ENCODE data around the gene HES7.
"Not testable (repeated sequence)": the region's sequence is repeated elsewhere in the genome, so short reads cannot be mapped to it uniquely, and the experiment has no call there.

HES7 gene

DNA sequence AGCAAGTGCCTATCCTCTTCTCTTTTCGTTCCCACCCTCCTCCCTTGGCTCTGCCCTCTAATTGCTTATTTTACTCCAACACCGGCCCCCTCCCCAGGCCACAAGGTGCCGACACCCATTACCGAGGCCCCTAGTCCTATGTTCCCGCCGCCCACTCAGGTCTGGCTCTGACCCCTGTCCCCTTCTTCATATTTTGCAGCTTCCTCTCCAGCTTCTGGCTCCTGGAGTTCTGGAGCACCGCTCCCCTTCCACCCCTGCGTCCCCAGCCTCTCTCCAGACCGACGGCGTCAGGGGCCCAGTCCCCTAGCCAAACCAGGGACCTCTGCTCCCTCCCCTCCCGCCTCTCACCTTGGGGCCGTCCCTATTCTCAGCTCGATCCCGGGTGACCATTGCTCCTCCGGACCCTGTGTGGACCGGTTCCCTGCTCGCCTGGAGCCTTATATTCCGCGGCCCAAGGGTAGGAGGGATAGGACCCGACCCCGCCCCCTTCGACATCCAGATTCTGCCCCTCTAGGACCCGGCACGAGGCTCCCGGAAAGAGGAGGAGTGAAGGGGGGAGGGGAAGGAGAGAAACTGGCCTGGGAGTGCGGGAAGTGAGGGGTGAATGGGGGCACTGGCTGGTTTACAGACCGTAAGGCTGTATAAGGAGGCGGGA, at the start of gene HES7:
Gene HES7 (minus strand): TSS at position 412 of the 655 bp plus-strand sequence. CDS start 22 bp downstream, at position 390.
- H3K9me3 ChIP-seq (ENCODE audit: insufficient read depth, low read length, severe bottlenecking): no peaks in the 10 kb centered on the region
- DNase-seq (no peak), ATAC-seq (ENCODE audit: insufficient read depth, low read depth) (no peak)
- H3K9ac ChIP-seq (ENCODE audit: low read depth, low read length): peak within 1 kb of the TSS; percentile 56; the same call in 1 of the 2 replicates
- H4K20me1 ChIP-seq (ENCODE audit: insufficient read depth, low read length): peaks cover 30% of the 10 kb centered on the region; the same call in 1 of the 2 replicates
- peak within 1 kb of the TSS in 1 of 2 experiments; percentile 96; a peak in 2 of 4 replicates for H3K4me3 ChIP-seq (ENCODE audit: low read depth in 1 of 2, low read length in 2 of 2)
- H2AFZ ChIP-seq (ENCODE audit: low read depth, low read length): peak within 1 kb of the TSS; percentile 60; the same call in 1 of the 2 replicates
- H3K4me1 ChIP-seq (ENCODE audit: insufficient read depth, low read length): peaks cover 78% of the 10 kb centered on the region
- H3K27me3 ChIP-seq (ENCODE audit: insufficient read depth, low read length, poor library complexity): peaks cover 46% of the 10 kb centered on the region
- H3K79me2 ChIP-seq (ENCODE audit: insufficient read depth, low read length): no peaks in the 10 kb centered on the region
- H3K36me3 ChIP-seq (ENCODE audit: insufficient read depth, low read length): no peaks in the 10 kb centered on the region
- no peak for TF ChIP-seq EZH2 (IDR thresholded peaks at IDR 0.05; ENCODE audit: borderline replicate concordance, low read depth, low read length, severe bottlenecking)
- TF ChIP-seq, protein P1, sequence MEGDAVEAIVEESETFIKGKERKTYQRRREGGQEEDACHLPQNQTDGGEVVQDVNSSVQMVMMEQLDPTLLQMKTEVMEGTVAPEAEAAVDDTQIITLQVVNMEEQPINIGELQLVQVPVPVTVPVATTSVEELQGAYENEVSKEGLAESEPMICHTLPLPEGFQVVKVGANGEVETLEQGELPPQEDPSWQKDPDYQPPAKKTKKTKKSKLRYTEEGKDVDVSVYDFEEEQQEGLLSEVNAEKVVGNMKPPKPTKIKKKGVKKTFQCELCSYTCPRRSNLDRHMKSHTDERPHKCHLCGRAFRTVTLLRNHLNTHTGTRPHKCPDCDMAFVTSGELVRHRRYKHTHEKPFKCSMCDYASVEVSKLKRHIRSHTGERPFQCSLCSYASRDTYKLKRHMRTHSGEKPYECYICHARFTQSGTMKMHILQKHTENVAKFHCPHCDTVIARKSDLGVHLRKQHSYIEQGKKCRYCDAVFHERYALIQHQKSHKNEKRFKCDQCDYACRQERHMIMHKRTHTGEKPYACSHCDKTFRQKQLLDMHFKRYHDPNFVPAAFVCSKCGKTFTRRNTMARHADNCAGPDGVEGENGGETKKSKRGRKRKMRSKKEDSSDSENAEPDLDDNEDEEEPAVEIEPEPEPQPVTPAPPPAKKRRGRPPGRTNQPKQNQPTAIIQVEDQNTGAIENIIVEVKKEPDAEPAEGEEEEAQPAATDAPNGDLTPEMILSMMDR (IDR thresholded peaks at IDR 0.05; ENCODE audit: borderline replicate concordance, extremely low read depth, low read length, poor library complexity, severe bottlenecking): no peak
- peak within 1 kb of the TSS; percentile 100 for H3K4me2 ChIP-seq (ENCODE audit: insufficient read depth, low read length)
- H3K27ac ChIP-seq (ENCODE audit: low read length): no peak within 1 kb of the TSS

DNA sequence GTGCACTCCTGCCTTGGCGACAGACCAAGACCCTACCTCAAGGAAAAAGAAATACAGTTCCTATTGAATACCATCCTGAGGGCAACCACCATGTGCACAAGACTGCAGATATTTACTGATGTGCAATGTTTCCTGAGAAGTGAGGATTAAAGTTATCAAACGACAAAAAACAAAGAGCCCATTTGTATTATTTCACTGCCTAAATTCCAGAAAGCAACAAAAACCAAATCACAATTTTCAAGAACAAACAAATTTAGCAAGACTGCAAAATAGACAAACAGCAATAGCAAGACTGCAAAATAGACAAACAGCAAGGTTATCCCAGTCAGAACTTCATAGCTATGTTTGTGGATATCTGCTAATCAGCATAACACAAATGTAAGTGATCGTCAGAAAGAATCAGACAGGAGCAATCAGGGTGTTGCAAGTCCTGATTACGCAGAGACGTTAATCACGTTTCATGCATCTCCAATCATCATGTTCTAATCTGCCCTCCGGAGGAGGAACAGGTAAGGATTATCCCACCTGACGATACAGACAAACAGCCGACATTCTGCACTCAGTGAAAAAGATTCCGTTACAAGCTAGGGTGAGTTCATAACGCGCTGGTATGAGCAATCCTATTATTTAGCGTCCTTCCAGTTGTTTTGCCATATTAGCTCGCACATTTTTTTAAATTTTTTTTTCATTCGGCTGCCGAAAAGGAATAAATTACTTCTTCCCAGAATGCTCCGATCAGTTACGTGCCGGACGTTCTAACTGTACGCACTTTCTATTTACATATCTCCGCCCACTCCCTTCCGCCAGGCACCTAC, 49.4 kb upstream of the HES7 start:
- Histone ChIP-seq H3K9ac (ENCODE audit: low read depth, low read length) (peak overlapping the region; percentile 74), H3K9me3 (ENCODE audit: insufficient read depth, low read length, severe bottlenecking) (no peaks in the 10 kb centered on the region), H3K4me2 (ENCODE audit: insufficient read depth, low read length) (peak overlapping the region; percentile 80), H3K4me3 (ENCODE audit: low read depth in 1 of 2, low read length in 2 of 2) (peak overlapping the region; percentile 21 to 52; a peak in 3 of 4 replicates), H3K27me3 (ENCODE audit: insufficient read depth, low read length, poor library complexity) (no peaks in the 10 kb centered on the region), H4K20me1 (ENCODE audit: insufficient read depth, low read length) (no peaks in the 10 kb centered on the region), H3K36me3 (ENCODE audit: insufficient read depth, low read length) (no peaks in the 10 kb centered on the region; the same call in 1 of the 2 replicates), H3K79me2 (ENCODE audit: insufficient read depth, low read length) (peaks cover 18% of the 10 kb centered on the region), H3K4me1 (ENCODE audit: insufficient read depth, low read length) (peaks cover 54% of the 10 kb centered on the region), H3K27ac (ENCODE audit: low read length) (peak overlapping the region; percentile 96), H2AFZ (ENCODE audit: low read depth, low read length) (peak overlapping the region; percentile 54)
- ATAC-seq (ENCODE audit: insufficient read depth, low read depth) (peak; percentile 82), DNase-seq (peak; percentile 88)
- no peak for TF ChIP-seq EZH2 (IDR thresholded peaks at IDR 0.05; ENCODE audit: borderline replicate concordance, low read depth, low read length, severe bottlenecking)
- TF ChIP-seq, protein P1 (IDR thresholded peaks at IDR 0.05; ENCODE audit: borderline replicate concordance, extremely low read depth, low read length, poor library complexity, severe bottlenecking): no peak

DNA sequence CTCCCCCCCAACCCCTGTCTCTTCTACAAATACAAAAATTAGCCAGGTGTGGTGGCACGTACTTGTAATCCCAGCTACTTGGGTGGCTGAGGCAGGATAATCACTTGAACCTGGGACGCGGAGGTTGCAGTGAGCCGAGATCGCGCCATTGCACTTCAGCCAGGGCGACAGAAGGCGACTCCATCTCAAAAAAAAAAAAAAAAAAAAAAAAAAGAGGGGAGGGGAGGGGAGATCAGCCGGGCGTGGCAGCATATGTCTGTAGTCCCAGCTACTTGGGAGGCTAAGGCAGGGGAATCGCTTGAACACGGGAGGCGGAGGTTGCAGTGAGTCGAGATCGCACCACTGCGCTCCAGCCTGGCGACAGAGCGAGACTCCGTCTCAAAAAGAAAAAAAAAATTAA, 46.3 kb upstream of the HES7 start:
- H3K4me3 ChIP-seq (ENCODE audit: low read depth in 1 of 2, low read length in 2 of 2); H2AFZ ChIP-seq (ENCODE audit: low read depth, low read length); H3K9ac ChIP-seq (ENCODE audit: low read depth, low read length); H3K79me2 ChIP-seq (ENCODE audit: insufficient read depth, low read length); H3K27me3 ChIP-seq (ENCODE audit: insufficient read depth, low read length, poor library complexity); ATAC-seq (ENCODE audit: insufficient read depth, low read depth); DNase-seq; H3K27ac ChIP-seq (ENCODE audit: low read length); H3K9me3 ChIP-seq (ENCODE audit: insufficient read depth, low read length, severe bottlenecking); H3K4me2 ChIP-seq (ENCODE audit: insufficient read depth, low read length); H4K20me1 ChIP-seq (ENCODE audit: insufficient read depth, low read length); H3K36me3 ChIP-seq (ENCODE audit: insufficient read depth, low read length): not testable (repeated sequence)
- peaks cover 34% of the 10 kb centered on the region for H3K4me1 ChIP-seq (ENCODE audit: insufficient read depth, low read length)

DNA sequence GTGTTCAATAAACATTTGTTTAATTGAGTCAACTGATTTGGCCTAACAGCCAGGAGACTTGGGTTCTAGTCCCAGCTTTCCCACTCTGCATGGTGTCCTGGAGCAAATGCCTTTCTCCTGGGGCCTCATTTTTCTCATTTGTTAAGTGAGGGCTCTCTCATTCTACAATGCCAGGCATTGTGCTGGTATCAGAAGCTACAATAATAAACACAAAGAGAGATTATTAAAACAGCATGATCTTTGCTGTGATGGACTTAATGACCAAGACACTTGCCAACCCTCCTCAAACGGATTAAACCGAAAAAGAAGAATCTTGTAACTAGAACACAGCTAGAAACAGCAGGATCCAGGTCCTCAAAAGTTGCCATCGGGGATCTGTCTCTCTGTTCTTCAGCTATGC, 43.6 kb upstream of the HES7 start:
- H3K4me3 ChIP-seq (ENCODE audit: low read depth in 1 of 2, low read length in 2 of 2): no peak overlapping the region
- DNase-seq (no peak), ATAC-seq (ENCODE audit: insufficient read depth, low read depth) (no peak)
- peaks cover 9% of the 10 kb centered on the region for H3K79me2 ChIP-seq (ENCODE audit: insufficient read depth, low read length)
- H3K4me2 ChIP-seq (ENCODE audit: insufficient read depth, low read length): no peak overlapping the region
- H3K36me3 ChIP-seq (ENCODE audit: insufficient read depth, low read length): peaks cover 1% of the 10 kb centered on the region; the same call in 1 of the 2 replicates
- no peak overlapping the region for H3K27ac ChIP-seq (ENCODE audit: low read length)
- no peaks in the 10 kb centered on the region for H3K27me3 ChIP-seq (ENCODE audit: insufficient read depth, low read length, poor library complexity)
- no peak overlapping the region for H2AFZ ChIP-seq (ENCODE audit: low read depth, low read length)
- no peak overlapping the region for H3K9ac ChIP-seq (ENCODE audit: low read depth, low read length)
- H4K20me1 ChIP-seq (ENCODE audit: insufficient read depth, low read length): no peaks in the 10 kb centered on the region
- peaks cover 35% of the 10 kb centered on the region for H3K4me1 ChIP-seq (ENCODE audit: insufficient read depth, low read length)
- H3K9me3 ChIP-seq (ENCODE audit: insufficient read depth, low read length, severe bottlenecking): no peaks in the 10 kb centered on the region
- TF ChIP-seq, protein P1 (IDR thresholded peaks at IDR 0.05; ENCODE audit: borderline replicate concordance, extremely low read depth, low read length, poor library complexity, severe bottlenecking): no peak
- no peak for TF ChIP-seq EZH2 (IDR thresholded peaks at IDR 0.05; ENCODE audit: borderline replicate concordance, low read depth, low read length, severe bottlenecking)
